ENCODE data around the gene MACROD2.

- TF ChIP-seq CTCF (IDR thresholded peaks at IDR 0.05) (no peak), POLR2A (IDR thresholded peaks at IDR 0.05) (no peak)
These were observed 714.1 kb downstream of the MACROD2 start for GRCh38 chr20:14709439-14709838.
